Measurements from ENCODE around the gene PRPF19. TPM values are rescaled to one million over a fixed set of nuclear protein-coding genes. Genes with fewer than 3 reads are reported as not detected.

The PRPF19 gene
- total RNA-seq (2014; rRNA removed; shearing (Covaris generic)) (95.2 and 120 TPM in 2 replicates), total RNA-seq (2022) (135 and 153 TPM in 2 replicates), Bru-seq, nascent RNA (percentile 92 among the genes with signal in this experiment), BruChase-seq, experiment 1, labeled RNA remaining after a 6-hour chase (percentile 94 among the genes with signal in this experiment), BruChase-seq, experiment 2, labeled RNA remaining after a 2-hour chase (percentile 89 among the genes with signal in this experiment)
- long read RNA-seq, partial matches to known transcripts: 4 of 7 reads
- long read RNA-seq, other reads (novel, unspliced or antisense): 1 of 7 reads

DNA sequence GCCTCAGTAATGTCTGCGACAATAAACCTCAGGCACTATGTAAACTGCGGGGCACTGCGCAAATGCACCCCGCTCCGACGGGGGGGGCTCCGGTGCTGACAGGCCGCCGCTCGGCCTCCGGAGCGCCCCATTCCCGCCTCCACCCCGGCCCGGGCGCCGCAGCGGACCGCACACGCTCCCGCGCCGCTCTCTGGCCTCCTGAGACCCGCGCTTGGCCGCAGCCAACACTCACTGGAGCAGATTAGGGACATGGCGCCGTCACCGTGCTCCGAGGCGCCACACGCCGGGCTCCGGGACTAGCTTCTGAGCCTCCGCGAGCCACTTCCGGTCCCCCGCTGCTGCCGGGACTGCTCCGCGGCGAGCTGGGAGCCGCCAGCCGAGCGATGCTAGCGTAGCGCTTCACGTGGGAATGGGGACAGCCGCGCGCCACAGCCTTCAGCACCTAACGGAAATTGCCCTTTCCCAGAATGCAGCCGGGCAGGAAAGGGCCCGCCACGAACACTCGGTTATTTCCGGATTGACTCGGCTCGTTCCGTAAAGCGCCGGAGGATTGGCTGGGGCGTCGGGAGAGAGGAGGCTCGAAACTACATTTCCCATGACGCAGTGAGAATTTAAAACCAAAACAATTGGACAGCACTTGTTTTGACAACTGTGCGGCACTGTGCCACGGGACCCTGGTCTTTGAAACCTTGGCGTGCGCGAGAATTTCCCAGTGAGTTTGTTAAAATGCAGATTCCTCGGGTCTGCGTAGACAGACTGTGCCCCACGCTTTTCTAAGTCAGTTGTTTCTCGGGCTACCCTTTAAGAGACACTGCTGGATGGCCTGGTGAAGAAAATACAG lies at the start of gene PRPF19:
TSS of gene PRPF19 (minus strand) at position 454 of the 841 bp plus-strand sequence. CDS start at position 251, 203 bp downstream.
- peak; percentile 98 for DNase-seq (ENCODE audit: low spot score)
- H3K27ac ChIP-seq (ENCODE audit: low read depth, low read length, poor library complexity, severe bottlenecking): peak within 1 kb of the TSS; percentile 87
- intact Hi-C loops (cut with micrococcal nuclease; ENCODE audit: unreplicated experiment): loop anchor here (1.0 to 2.0 kb wide), 2 partner anchors 64 to 254 kb away; partner anchors contain the start of genes CCDC86 and VPS37C
- H3K79me2 ChIP-seq (ENCODE audit: insufficient read depth, low read depth, low read length): peaks cover 35% of the 10 kb centered on the region
- H4K20me1 ChIP-seq (ENCODE audit: insufficient read depth, low read length): peaks cover 30% of the 10 kb centered on the region
- H3K9me2 ChIP-seq (ENCODE audit: insufficient read depth, low read length): no peaks in the 10 kb centered on the region
- H2AFZ ChIP-seq (ENCODE audit: low read length): peak within 1 kb of the TSS; percentile 89
- H3K4me3 ChIP-seq (ENCODE audit: low read depth, low read length, poor library complexity, severe bottlenecking): peak within 1 kb of the TSS; percentile 94
- peaks cover 43% of the 10 kb centered on the region for H3K4me1 ChIP-seq (ENCODE audit: insufficient read depth, low read length, poor library complexity, severe bottlenecking)
- TF ChIP-seq, protein P1, sequence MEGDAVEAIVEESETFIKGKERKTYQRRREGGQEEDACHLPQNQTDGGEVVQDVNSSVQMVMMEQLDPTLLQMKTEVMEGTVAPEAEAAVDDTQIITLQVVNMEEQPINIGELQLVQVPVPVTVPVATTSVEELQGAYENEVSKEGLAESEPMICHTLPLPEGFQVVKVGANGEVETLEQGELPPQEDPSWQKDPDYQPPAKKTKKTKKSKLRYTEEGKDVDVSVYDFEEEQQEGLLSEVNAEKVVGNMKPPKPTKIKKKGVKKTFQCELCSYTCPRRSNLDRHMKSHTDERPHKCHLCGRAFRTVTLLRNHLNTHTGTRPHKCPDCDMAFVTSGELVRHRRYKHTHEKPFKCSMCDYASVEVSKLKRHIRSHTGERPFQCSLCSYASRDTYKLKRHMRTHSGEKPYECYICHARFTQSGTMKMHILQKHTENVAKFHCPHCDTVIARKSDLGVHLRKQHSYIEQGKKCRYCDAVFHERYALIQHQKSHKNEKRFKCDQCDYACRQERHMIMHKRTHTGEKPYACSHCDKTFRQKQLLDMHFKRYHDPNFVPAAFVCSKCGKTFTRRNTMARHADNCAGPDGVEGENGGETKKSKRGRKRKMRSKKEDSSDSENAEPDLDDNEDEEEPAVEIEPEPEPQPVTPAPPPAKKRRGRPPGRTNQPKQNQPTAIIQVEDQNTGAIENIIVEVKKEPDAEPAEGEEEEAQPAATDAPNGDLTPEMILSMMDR (conservative IDR thresholded peaks at IDR 0.05; ENCODE audit: low read length): no peak
- no peak for TF ChIP-seq EZH2phosphoT487 (IDR thresholded peaks at IDR 0.05; ENCODE audit: borderline replicate concordance, low read depth, low read length)
- CTCF ChIA-PET (ENCODE audit: unreplicated experiment): interaction anchor here (2.7 kb wide), 1 partner anchor 8 kb away, joined by 17 read pairs; the partner anchor contains the start of gene TMEM109
- peaks cover 21% of the 10 kb centered on the region for H3K9me3 ChIP-seq (ENCODE audit: low read length)
- peak within 1 kb of the TSS; percentile 98 for H3K4me2 ChIP-seq (ENCODE audit: low read length)
- peaks cover 54% of the 10 kb centered on the region for H3K36me3 ChIP-seq (ENCODE audit: insufficient read depth, low read length)
- no TSS peak for BruUV-seq (replicated peaks)
- POLR2A ChIA-PET: interaction anchor here (0.9 to 3.1 kb wide), 5 partner anchors 8 to 75 kb away, joined by 3 to 21 read pairs (median 3); partner anchors contain the start of gene TMEM109

DNA sequence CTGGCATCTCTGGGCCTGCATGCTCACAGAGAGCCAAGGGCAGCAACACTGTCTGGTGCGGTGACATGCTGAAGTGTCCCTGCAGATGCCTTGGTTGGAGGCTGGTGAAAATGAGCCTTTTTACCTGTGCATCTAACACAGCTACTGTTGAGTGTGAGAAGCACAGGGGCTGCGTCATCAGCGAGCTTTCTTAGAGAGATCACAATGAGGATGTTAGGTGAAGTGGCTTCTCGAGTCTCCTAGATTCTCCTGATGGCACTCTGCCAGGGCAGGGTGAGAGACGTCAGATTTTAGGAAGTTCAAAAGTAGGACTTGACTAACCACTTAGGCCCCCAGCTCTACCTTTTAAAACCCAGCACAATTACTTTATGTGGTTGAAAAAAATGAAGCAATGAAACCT lies 49.2 kb upstream of the PRPF19 start:
- H3K79me2 ChIP-seq (ENCODE audit: insufficient read depth, low read depth, low read length): no peaks in the 10 kb centered on the region
- no peaks in the 10 kb centered on the region for H3K9me3 ChIP-seq (ENCODE audit: low read length)
- CTCF ChIA-PET (ENCODE audit: unreplicated experiment): no interaction called here
- H3K4me3 ChIP-seq (ENCODE audit: low read depth, low read length, poor library complexity, severe bottlenecking): no peak overlapping the region
- DNase-seq (ENCODE audit: low spot score): no peak
- no peak overlapping the region for H2AFZ ChIP-seq (ENCODE audit: low read length)
- TF ChIP-seq EZH2phosphoT487 (IDR thresholded peaks at IDR 0.05; ENCODE audit: borderline replicate concordance, low read depth, low read length): no peak
- TF ChIP-seq, protein P1 (conservative IDR thresholded peaks at IDR 0.05; ENCODE audit: low read length): no peak
- peaks cover 25% of the 10 kb centered on the region for H3K4me1 ChIP-seq (ENCODE audit: insufficient read depth, low read length, poor library complexity, severe bottlenecking)
- BruUV-seq (replicated peaks): no TSS peak
- H3K27ac ChIP-seq (ENCODE audit: low read depth, low read length, poor library complexity, severe bottlenecking): no peak overlapping the region
- no peaks in the 10 kb centered on the region for H4K20me1 ChIP-seq (ENCODE audit: insufficient read depth, low read length)
- no peak overlapping the region for H3K4me2 ChIP-seq (ENCODE audit: low read length)
- intact Hi-C loops (cut with micrococcal nuclease; ENCODE audit: unreplicated experiment): loop anchor here (10.0 kb wide), 1 partner anchor 61 kb away; no protein-coding TSS in a partner anchor
- no peaks in the 10 kb centered on the region for H3K9me2 ChIP-seq (ENCODE audit: insufficient read depth, low read length)
- H3K36me3 ChIP-seq (ENCODE audit: insufficient read depth, low read length): no peaks in the 10 kb centered on the region
- POLR2A ChIA-PET: no interaction called here

Measured in OCI-LY7 (cell line).